Aorta (tissue), 5 donors: ENCODE results near the gene RTN4RL1. TPM values are rescaled to one million over a fixed set of nuclear protein-coding genes. Genes with fewer than 3 reads are reported as not detected.

Source experiments
- ATAC-seq: fragments of 200-7000 bp; cut with Tn5 transposase; one replicate; pipeline ENCODE4 v1.9.1; 2022; ENCODE audit warnings: moderate library complexity; ENCODE audit not compliant: low FRiP score
- DNase-seq, 2 donors: peaks; one replicate each; pipeline ENCODE4 v3.0.0-alpha.2; 2020
- H3K27ac ChIP-seq, 2 donors: one replicate each; pipeline ENCODE4 v1.5.1; 2013; ENCODE audit warnings: low read length in 2 of 2, mild to moderate bottlenecking in 2 of 2, moderate library complexity in 2 of 2, control low read depth in 1 of 2, inconsistent platforms in 1 of 2, low read depth in 1 of 2
- H3K27me3 ChIP-seq, 2 donors: one replicate each; pipeline ENCODE4 v1.6.1; 2013; ENCODE audit warnings: control low read depth in 1 of 2, low read length in 1 of 2, mild to moderate bottlenecking in 1 of 2, moderate library complexity in 1 of 2; ENCODE audit not compliant: insufficient read depth in 2 of 2, control insufficient read depth in 1 of 2
- H3K36me3 ChIP-seq, 2 donors: one replicate each; pipeline ENCODE4 v1.6.1; 2013; ENCODE audit warnings: control low read depth in 1 of 2, low read length in 1 of 2, mild to moderate bottlenecking in 1 of 2; ENCODE audit not compliant: insufficient read depth in 2 of 2, control insufficient read depth in 1 of 2
- H3K4me1 ChIP-seq, 2 donors: one replicate each; pipeline ENCODE4 v1.6.1; 2013; ENCODE audit warnings: low read length in 2 of 2, control low read depth in 1 of 2, mild to moderate bottlenecking in 1 of 2, moderate library complexity in 1 of 2; ENCODE audit not compliant: insufficient read depth in 2 of 2, control insufficient read depth in 1 of 2
- H3K4me3 ChIP-seq, 2 donors: one replicate each; pipeline ENCODE4 v1.5.1; 2013; ENCODE audit warnings: low read length in 2 of 2, control low read depth in 1 of 2, mild to moderate bottlenecking in 1 of 2
- H3K9me3 ChIP-seq: one replicate; pipeline ENCODE4 v1.6.1; 2013; ENCODE audit warnings: mild to moderate bottlenecking, low read length; ENCODE audit not compliant: control insufficient read depth
- WGBS, 2 donors: extraction: QIAGEN DNeasy Blood & Tissue Kit; methylation state at CpG; one replicate each; pipeline ENCODE4 v1.1.7; 2013; 5-methylcytosine and 5-hydroxymethylcytosine counted together
- intact Hi-C, 2 donors: fragments of 100-400 bp; cut with DNase I; formaldehyde crosslinking; loops; one replicate each; pipeline versions ENCODE4 v1.14.2 to v1.15.0; 2022
- polyA plus RNA-seq, 2 donors: library from polyadenylated mRNA; stranded (reverse); fragments of 200-250 nt; gene quantifications; one replicate each; pipeline ENCODE4 v1.2.3, GENCODE V29; 2013
- total RNA-seq, 2 donors: library from RNA; stranded (reverse); fragmentation: NEBNext Ultra II Directional; extraction: Animal tissue kit (Norgen Biotek cat#: 25700); gene quantifications; one replicate each; pipeline ENCODE4 v1.2.1, GENCODE V29; 2021
- donor health status: healthy with polysubstance abuse.
- donor health status: Bipolar disorder and iron deficiency.
- donor health status: DM: no; HTN: no; CAD: no.
- donor health status: DM: no; HTN: no; CAD: no.
- donor health status: DM: yes; HTN: yes; CAD: no.

The RTN4RL1 gene
- total and polyA plus RNA-seq, 4 donors = 0.25 to 5.2 (median 2.2) TPM

GRCh38 chr17:1912146-1912545, 113.0 kb downstream of the RTN4RL1 start:
- no peaks in the 10 kb centered on the region for H3K36me3 ChIP-seq
- DNase-seq (peak in 1 of 2 donors; percentile 10), ATAC-seq (no peak)
- H3K4me3 ChIP-seq = no peak overlapping the region
- H3K27ac ChIP-seq = no peak overlapping the region
- 32% methylated on average over 7 of the region's 7 CpGs for WGBS, 2 donors
- intact Hi-C loops = no loop called here
- H3K4me1 ChIP-seq = no peaks in the 10 kb centered on the region
- no peaks in the 10 kb centered on the region for H3K27me3 ChIP-seq
- no peaks in the 10 kb centered on the region for H3K9me3 ChIP-seq

GRCh38 chr17:1909985-1910384, 115.1 kb downstream of the RTN4RL1 start:
- WGBS, 2 donors = 62 to 71% methylated on average over 3 of the region's 3 CpGs
- H3K4me3 ChIP-seq = no peak overlapping the region
- intact Hi-C loops = loop anchor here (2.0 to 5.0 kb wide), 2 partner anchors 115 to 132 kb away; partner anchors contain the start of genes OVCA2 (in 2 of the 2) and RTN4RL1 (in 1 of the 2)
- H3K27ac ChIP-seq = no peak overlapping the region
- no peaks in the 10 kb centered on the region for H3K36me3 ChIP-seq
- no peak for DNase-seq
- H3K27me3 ChIP-seq = no peaks in the 10 kb centered on the region
- H3K9me3 ChIP-seq = no peaks in the 10 kb centered on the region
- ATAC-seq = no peak
- H3K4me1 ChIP-seq = no peaks in the 10 kb centered on the region

GRCh38 chr17:1908699-1909309, 116.3 kb downstream of the RTN4RL1 start:
- Histone ChIP-seq H3K27me3 (no peaks in the 10 kb centered on the region), H3K27ac (no peak overlapping the region), H3K4me3 (no peak overlapping the region), H3K36me3 (no peaks in the 10 kb centered on the region), H3K9me3 (no peaks in the 10 kb centered on the region), H3K4me1 (no peaks in the 10 kb centered on the region)
- peak; percentile 88 for ATAC-seq
- WGBS, 2 donors = 2% methylated on average over 22 of the region's 22 CpGs
- DNase-seq = peak in 1 of 2 donors; percentile 65
- intact Hi-C loops = loop anchor here (1.0 to 5.0 kb wide), 3 partner anchors 116 to 133 kb away; partner anchors contain the start of genes OVCA2 (in 2 of the 2) and RTN4RL1 (in 1 of the 2)

- no peak for DNase-seq
Measured at GRCh38 chr17:1907909-1908698, 117.0 kb downstream of the RTN4RL1 start.

GRCh38 chr17:1907216-1907631, 117.9 kb downstream of the RTN4RL1 start:
- DNase-seq = no peak
- no peaks in the 10 kb centered on the region for H3K27me3 ChIP-seq
- H3K4me1 ChIP-seq = no peaks in the 10 kb centered on the region
- H3K9me3 ChIP-seq = no peaks in the 10 kb centered on the region
- H3K27ac ChIP-seq = no peak overlapping the region
- 63 to 69% methylated on average over 17 of the region's 17 CpGs for WGBS, 2 donors
- no peak for ATAC-seq
- no peak overlapping the region for H3K4me3 ChIP-seq
- H3K36me3 ChIP-seq = no peaks in the 10 kb centered on the region
- intact Hi-C loops = loop anchor here (5.0 kb wide), 1 partner anchor 135 kb away; the partner anchor contains the start of gene OVCA2 (in 2 of the 2)

More at GRCh38 chr17:1907909-1908698, 117.0 kb downstream of the RTN4RL1 start:
- no peaks in the 10 kb centered on the region for H3K36me3 ChIP-seq
- WGBS, 2 donors = 2 to 3% methylated on average over 48 to 49 of the region's 49 CpGs
- H3K4me1 ChIP-seq = no peaks in the 10 kb centered on the region
- intact Hi-C loops = loop anchor here (1.0 to 5.0 kb wide), 3 partner anchors 117 to 134 kb away; partner anchors contain the start of genes OVCA2 (in 2 of the 2) and RTN4RL1 (in 1 of the 2)
- H3K4me3 ChIP-seq = no peak overlapping the region
- peak; percentile 70 for ATAC-seq
- H3K9me3 ChIP-seq = no peaks in the 10 kb centered on the region
- no peak overlapping the region for H3K27ac ChIP-seq
- no peaks in the 10 kb centered on the region for H3K27me3 ChIP-seq

GRCh38 chr17:1906662-1907101, 118.5 kb downstream of the RTN4RL1 start:
- Histone ChIP-seq H3K27ac (no peak overlapping the region), H3K36me3 (no peaks in the 10 kb centered on the region), H3K4me1 (no peaks in the 10 kb centered on the region), H3K9me3 (no peaks in the 10 kb centered on the region), H3K27me3 (no peaks in the 10 kb centered on the region), H3K4me3 (no peak overlapping the region)
- DNase-seq = no peak
- intact Hi-C loops = loop anchor here (5.0 kb wide), 1 partner anchor 136 kb away; the partner anchor contains the start of gene OVCA2 (in 2 of the 2)
- no peak for ATAC-seq
- 69 to 77% methylated on average over 8 of the region's 8 CpGs for WGBS, 2 donors

GRCh38 chr17:1905190-1905913, 119.8 kb downstream of the RTN4RL1 start:
- intact Hi-C loops = loop anchor here (5.0 kb wide), 1 partner anchor 137 kb away; the partner anchor contains the start of gene OVCA2 (in 2 of the 2)
- Histone ChIP-seq H3K27me3 (no peaks in the 10 kb centered on the region), H3K4me1 (no peaks in the 10 kb centered on the region), H3K9me3 (no peaks in the 10 kb centered on the region), H3K27ac (no peak overlapping the region), H3K4me3 (no peak overlapping the region), H3K36me3 (no peaks in the 10 kb centered on the region)
- ATAC-seq (no peak), DNase-seq (no peak)
- 26 to 40% methylated on average over 25 of the region's 25 CpGs for WGBS, 2 donors
